ENCODE data around the gene CCDC175.

DNA sequence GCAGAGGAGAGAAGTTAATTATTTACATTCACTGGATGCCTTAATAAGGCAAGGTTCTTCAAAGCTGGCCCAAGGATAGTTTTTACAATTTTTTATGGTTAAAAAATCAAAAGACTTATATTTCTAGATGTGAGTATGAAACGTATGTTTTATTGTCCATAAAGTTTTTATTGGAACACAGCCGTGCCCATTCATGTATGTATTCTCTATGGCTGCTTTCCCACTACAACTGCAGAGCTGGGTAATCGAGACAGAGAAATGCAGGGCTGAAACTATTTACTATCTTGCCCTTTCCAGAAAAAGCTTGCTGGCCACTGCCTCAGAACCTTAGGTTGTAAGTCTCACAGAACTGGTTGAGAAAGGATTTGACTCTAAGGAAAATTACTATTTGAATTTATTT lies 75.9 kb downstream of the CCDC175 start:
- TF ChIP-seq ZC3H10 (CRISPR knock-in tag; IDR thresholded peaks at IDR 0.05), result no peak
- no peak for TF ChIP-seq BACH2 (CRISPR knock-in tag; IDR thresholded peaks at IDR 0.05; ENCODE audit: borderline replicate concordance)
- no peak for TF ChIP-seq SNAI2 (CRISPR knock-in tag; IDR thresholded peaks at IDR 0.05)
- TF ChIP-seq, protein P1, sequence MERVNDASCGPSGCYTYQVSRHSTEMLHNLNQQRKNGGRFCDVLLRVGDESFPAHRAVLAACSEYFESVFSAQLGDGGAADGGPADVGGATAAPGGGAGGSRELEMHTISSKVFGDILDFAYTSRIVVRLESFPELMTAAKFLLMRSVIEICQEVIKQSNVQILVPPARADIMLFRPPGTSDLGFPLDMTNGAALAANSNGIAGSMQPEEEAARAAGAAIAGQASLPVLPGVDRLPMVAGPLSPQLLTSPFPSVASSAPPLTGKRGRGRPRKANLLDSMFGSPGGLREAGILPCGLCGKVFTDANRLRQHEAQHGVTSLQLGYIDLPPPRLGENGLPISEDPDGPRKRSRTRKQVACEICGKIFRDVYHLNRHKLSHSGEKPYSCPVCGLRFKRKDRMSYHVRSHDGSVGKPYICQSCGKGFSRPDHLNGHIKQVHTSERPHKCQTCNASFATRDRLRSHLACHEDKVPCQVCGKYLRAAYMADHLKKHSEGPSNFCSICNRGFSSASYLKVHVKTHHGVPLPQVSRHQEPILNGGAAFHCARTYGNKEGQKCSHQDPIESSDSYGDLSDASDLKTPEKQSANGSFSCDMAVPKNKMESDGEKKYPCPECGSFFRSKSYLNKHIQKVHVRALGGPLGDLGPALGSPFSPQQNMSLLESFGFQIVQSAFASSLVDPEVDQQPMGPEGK (CRISPR knock-in tag; IDR thresholded peaks at IDR 0.05; ENCODE audit: borderline replicate concordance), result no peak
- no peak for TF ChIP-seq PPARA (CRISPR knock-in tag; IDR thresholded peaks at IDR 0.05; ENCODE audit: borderline replicate concordance)
- no peak for TF ChIP-seq ZFP30 (CRISPR knock-in tag; IDR thresholded peaks at IDR 0.05)
- TF ChIP-seq RARB (CRISPR knock-in tag; IDR thresholded peaks at IDR 0.05), result no peak
- no peak for TF ChIP-seq ARNTL (CRISPR knock-in tag; IDR thresholded peaks at IDR 0.05; ENCODE audit: borderline replicate concordance, low read depth)
- TF ChIP-seq, protein P2, sequence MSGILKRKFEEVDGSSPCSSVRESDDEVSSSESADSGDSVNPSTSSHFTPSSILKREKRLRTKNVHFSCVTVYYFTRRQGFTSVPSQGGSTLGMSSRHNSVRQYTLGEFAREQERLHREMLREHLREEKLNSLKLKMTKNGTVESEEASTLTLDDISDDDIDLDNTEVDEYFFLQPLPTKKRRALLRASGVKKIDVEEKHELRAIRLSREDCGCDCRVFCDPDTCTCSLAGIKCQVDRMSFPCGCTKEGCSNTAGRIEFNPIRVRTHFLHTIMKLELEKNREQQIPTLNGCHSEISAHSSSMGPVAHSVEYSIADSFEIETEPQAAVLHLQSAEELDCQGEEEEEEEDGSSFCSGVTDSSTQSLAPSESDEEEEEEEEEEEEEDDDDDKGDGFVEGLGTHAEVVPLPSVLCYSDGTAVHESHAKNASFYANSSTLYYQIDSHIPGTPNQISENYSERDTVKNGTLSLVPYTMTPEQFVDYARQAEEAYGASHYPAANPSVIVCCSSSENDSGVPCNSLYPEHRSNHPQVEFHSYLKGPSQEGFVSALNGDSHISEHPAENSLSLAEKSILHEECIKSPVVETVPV (CRISPR knock-in tag; IDR thresholded peaks at IDR 0.05), result no peak
- TF ChIP-seq, protein P3, sequence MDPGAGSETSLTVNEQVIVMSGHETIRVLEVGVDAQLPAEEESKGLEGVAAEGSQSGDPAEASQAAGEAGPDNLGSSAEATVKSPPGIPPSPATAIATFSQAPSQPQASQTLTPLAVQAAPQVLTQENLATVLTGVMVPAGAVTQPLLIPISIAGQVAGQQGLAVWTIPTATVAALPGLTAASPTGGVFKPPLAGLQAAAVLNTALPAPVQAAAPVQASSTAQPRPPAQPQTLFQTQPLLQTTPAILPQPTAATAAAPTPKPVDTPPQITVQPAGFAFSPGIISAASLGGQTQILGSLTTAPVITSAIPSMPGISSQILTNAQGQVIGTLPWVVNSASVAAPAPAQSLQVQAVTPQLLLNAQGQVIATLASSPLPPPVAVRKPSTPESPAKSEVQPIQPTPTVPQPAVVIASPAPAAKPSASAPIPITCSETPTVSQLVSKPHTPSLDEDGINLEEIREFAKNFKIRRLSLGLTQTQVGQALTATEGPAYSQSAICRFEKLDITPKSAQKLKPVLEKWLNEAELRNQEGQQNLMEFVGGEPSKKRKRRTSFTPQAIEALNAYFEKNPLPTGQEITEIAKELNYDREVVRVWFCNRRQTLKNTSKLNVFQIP (CRISPR knock-in tag; IDR thresholded peaks at IDR 0.05; ENCODE audit: borderline replicate concordance, low read depth), result no peak
- no peak for TF ChIP-seq ESRRG (CRISPR knock-in tag; IDR thresholded peaks at IDR 0.05)
- TF ChIP-seq ZFP3 (CRISPR knock-in tag; IDR thresholded peaks at IDR 0.05), result no peak
